Measurements from ENCODE around the gene IGFBP7. TPM values are rescaled to one million over a fixed set of nuclear protein-coding genes. Genes with fewer than 3 reads are reported as not detected.
A peak's percentile ranks its signal among the peaks of the same experiment; 100 is the strongest.

IGFBP7 gene
- total RNA-seq, 4 donors from 2014 or later: 225 to 1,715 (median 711) TPM

DNA sequence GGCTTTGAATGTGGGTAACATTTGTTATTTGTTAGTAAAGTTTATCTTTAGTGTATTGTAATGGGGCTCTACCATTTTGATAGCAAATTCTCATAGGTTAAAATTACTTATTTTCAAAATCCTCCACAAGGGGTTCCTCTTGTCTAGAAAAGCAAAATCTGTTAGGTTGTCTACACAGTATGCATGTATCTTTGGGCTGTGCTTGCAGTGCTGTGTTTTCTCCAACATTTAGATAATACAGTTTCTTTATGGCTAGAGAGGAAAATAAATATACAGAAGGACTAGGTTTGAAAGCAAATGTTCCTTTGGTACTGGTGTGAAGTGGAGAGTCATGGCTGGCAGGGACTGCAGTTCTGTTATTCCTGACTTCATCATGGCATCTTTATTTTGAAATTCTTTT, 91.2 kb downstream of the IGFBP7 start:
- TF ChIP-seq POLR2A (IDR thresholded peaks at IDR 0.05): no peak
- TF ChIP-seq, protein P1, sequence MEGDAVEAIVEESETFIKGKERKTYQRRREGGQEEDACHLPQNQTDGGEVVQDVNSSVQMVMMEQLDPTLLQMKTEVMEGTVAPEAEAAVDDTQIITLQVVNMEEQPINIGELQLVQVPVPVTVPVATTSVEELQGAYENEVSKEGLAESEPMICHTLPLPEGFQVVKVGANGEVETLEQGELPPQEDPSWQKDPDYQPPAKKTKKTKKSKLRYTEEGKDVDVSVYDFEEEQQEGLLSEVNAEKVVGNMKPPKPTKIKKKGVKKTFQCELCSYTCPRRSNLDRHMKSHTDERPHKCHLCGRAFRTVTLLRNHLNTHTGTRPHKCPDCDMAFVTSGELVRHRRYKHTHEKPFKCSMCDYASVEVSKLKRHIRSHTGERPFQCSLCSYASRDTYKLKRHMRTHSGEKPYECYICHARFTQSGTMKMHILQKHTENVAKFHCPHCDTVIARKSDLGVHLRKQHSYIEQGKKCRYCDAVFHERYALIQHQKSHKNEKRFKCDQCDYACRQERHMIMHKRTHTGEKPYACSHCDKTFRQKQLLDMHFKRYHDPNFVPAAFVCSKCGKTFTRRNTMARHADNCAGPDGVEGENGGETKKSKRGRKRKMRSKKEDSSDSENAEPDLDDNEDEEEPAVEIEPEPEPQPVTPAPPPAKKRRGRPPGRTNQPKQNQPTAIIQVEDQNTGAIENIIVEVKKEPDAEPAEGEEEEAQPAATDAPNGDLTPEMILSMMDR (IDR thresholded peaks at IDR 0.05): no peak
- Histone ChIP-seq H3K4me1 (no peaks in the 10 kb centered on the region), H3K27ac (no peak overlapping the region), H3K4me3 (no peak overlapping the region), H3K27me3 (no peaks in the 10 kb centered on the region), H3K9me3 (no peaks in the 10 kb centered on the region), H3K36me3 (no peaks in the 10 kb centered on the region)
- DNase-seq: no peak
- intact Hi-C loops (cut with DNase I; ENCODE audit: low total_unique reads): no loop called here

DNA sequence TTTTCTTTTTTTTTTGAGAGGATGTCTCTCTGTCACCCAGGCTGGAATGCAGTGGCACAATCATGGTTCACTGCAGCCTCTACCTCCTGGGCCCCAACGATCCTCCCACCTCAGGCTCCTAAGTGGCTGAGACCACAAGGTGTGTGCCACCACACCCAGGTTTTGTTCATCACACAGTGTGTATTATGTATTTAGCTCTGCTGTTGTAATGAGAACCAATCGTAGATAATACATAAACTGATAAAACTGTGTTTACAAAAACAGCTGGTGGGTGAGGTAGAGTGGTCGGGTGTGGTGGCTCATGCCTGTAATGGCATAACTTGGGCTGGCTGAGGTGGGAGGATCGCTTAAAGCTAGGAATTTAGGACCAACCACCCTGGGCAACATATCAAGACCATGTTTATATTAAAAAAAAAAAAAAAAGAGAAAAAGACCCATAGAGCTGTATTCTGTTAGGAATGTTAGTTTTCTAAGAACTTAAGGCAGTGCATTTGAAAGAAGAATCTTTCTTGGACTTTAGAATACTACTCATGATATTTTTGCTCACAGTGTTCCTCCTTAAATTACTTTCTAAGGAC, 96.6 kb downstream of the IGFBP7 start:
- intact Hi-C loops (cut with DNase I; ENCODE audit: low total_unique reads): no loop called here
- TF ChIP-seq, protein P1 (IDR thresholded peaks at IDR 0.05): no peak
- TF ChIP-seq POLR2A (IDR thresholded peaks at IDR 0.05): no peak
- Histone ChIP-seq H3K9me3 (no peaks in the 10 kb centered on the region), H3K4me3 (no peak overlapping the region), H3K27ac (no peak overlapping the region), H3K36me3 (no peaks in the 10 kb centered on the region), H3K27me3 (no peaks in the 10 kb centered on the region), H3K4me1 (no peaks in the 10 kb centered on the region)
- DNase-seq: no peak

DNA sequence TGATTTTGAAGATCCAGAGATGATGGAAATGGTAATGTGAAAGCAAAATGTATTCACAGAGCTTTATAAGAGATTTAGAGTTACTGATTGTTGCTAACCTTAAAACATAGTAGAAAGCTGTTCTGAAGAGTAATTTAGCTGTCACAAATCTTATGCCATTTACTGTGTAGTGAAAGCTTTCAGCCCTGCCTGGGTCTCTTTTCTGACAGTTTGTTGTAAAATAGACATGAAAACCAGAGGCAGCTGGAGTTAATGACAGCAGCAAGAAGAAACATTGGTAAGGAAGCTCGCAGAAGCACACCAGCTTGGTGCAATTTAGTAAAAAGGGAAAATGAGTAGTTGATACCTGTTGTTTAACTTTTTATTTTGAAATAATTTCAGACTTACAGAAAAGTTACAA, 110.4 kb downstream of the IGFBP7 start:
- Histone ChIP-seq H3K4me1 (peaks cover 0 to 8% of the 10 kb centered on the region in 2 donors), H3K27ac (no peak overlapping the region), H3K36me3 (no peaks in the 10 kb centered on the region), H3K27me3 (no peaks in the 10 kb centered on the region), H3K9me3 (no peaks in the 10 kb centered on the region), H3K4me3 (no peak overlapping the region)
- TF ChIP-seq, protein P1 (IDR thresholded peaks at IDR 0.05): no peak
- TF ChIP-seq POLR2A (IDR thresholded peaks at IDR 0.05): no peak
- intact Hi-C loops (cut with DNase I; ENCODE audit: low total_unique reads): no loop called here
- DNase-seq: no peak

DNA sequence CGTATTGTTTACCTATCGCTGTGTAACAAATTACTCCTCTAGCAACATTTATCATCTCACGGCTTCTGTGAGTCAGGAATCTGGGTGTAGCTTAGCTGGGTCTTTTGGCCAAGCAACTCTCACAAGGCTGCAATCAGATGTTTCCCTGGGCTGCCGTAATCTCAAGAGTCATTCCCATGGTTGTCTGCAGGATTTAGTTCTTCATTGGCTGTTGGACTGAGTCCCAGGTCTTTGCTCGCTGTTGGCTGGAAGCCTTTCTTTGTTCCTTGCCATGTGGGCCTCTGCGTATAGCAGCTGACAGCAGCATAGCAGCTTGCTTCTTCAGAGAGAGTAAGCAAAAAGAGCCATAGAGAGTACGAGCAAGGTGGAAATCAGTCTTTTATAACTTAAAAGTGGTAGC, 114.7 kb downstream of the IGFBP7 start:
- no peak overlapping the region for H3K4me3 ChIP-seq
- peak; percentile 63 to 75 for DNase-seq
- no peaks in the 10 kb centered on the region for H3K9me3 ChIP-seq
- peaks cover 0 to 8% of the 10 kb centered on the region in 2 donors for H3K4me1 ChIP-seq
- TF ChIP-seq POLR2A (IDR thresholded peaks at IDR 0.05): no peak
- TF ChIP-seq, protein P1 (IDR thresholded peaks at IDR 0.05): no peak
- H3K27me3 ChIP-seq: no peaks in the 10 kb centered on the region
- no peaks in the 10 kb centered on the region for H3K36me3 ChIP-seq
- intact Hi-C loops (cut with DNase I; ENCODE audit: low total_unique reads): no loop called here
- H3K27ac ChIP-seq: peak overlapping the region; percentile 28 to 62

DNA sequence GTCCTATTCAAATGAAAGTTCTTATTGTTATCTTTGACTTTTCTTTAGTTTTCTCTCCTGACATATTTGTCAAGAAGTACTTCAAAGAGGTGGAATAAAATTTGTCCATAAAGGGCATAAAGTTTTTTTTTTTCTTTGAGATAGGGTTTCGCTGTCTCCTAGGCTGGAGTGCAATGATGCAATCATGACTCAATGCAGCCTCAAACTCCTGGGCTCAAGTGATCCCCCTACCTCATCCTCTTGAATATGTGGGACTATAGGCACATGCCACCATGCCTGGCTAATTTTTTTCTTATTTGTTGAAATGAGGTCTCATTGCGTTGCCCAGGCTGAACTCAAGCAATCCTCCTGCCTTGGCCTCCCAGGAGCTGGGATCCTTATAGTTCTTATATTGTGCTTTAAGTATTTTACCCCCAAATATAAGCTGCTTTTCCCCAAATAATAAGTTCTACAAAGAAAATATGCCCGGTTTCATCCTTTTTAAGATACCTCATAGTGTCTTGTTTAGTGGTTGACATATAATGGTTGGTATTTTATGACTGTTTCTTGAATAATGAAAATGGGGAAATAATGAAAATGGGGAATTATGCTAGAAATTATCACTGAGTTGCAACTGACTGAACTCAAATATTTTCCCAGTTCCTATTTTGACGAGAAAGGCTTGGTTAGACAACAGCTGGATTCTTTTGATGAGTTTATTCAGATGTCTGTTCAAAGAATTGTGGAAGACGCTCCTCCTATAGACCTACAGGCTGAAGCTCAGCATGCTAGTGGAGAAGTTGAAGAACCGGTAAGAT, 119.9 kb downstream of the IGFBP7 start:
- intact Hi-C loops (cut with DNase I; ENCODE audit: low total_unique reads): no loop called here
- TF ChIP-seq POLR2A (IDR thresholded peaks at IDR 0.05): no peak
- TF ChIP-seq, protein P1 (IDR thresholded peaks at IDR 0.05): no peak
- H3K36me3 ChIP-seq: no peaks in the 10 kb centered on the region

More for the DNA sequence above, 119.9 kb downstream of the IGFBP7 start:
- no peak overlapping the region for H3K27ac ChIP-seq
- peaks cover 0 to 2% of the 10 kb centered on the region in 2 donors for H3K4me1 ChIP-seq
- H3K9me3 ChIP-seq: no peaks in the 10 kb centered on the region
- no peak overlapping the region for H3K4me3 ChIP-seq
- no peak for DNase-seq
- no peaks in the 10 kb centered on the region for H3K27me3 ChIP-seq

All from uterus (tissue), 4 donors.